Measurements from ENCODE around the gene BSPRY. TPM values are rescaled to one million over a fixed set of nuclear protein-coding genes. Genes with fewer than 3 reads are reported as not detected.
"Not testable (repeated sequence)": the region's sequence is repeated elsewhere in the genome, so short reads cannot be mapped to it uniquely, and the experiment has no call there.

BSPRY gene
- total RNA-seq, 1 donor from 2014 or later = 1.8 TPM

- TF ChIP-seq, protein P1, sequence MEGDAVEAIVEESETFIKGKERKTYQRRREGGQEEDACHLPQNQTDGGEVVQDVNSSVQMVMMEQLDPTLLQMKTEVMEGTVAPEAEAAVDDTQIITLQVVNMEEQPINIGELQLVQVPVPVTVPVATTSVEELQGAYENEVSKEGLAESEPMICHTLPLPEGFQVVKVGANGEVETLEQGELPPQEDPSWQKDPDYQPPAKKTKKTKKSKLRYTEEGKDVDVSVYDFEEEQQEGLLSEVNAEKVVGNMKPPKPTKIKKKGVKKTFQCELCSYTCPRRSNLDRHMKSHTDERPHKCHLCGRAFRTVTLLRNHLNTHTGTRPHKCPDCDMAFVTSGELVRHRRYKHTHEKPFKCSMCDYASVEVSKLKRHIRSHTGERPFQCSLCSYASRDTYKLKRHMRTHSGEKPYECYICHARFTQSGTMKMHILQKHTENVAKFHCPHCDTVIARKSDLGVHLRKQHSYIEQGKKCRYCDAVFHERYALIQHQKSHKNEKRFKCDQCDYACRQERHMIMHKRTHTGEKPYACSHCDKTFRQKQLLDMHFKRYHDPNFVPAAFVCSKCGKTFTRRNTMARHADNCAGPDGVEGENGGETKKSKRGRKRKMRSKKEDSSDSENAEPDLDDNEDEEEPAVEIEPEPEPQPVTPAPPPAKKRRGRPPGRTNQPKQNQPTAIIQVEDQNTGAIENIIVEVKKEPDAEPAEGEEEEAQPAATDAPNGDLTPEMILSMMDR (IDR thresholded peaks at IDR 0.05; ENCODE audit: insufficient read depth, low read length, severe bottlenecking) = no peak
- Histone ChIP-seq H3K4me3 (ENCODE audit: low read depth, low read length) (no peak overlapping the region), H3K36me3 (ENCODE audit: control insufficient read depth, insufficient read depth, low read length) (no peaks in the 10 kb centered on the region), H3K27me3 (ENCODE audit: control insufficient read depth, insufficient read depth, low read length) (no peaks in the 10 kb centered on the region)
- no peak for DNase-seq (ENCODE audit: low read depth)
- no peak for FAIRE-seq
These were observed 49.5 kb downstream of the BSPRY start for GRCh38 chr9:113398796-113399195.

- FAIRE-seq (no peak), DNase-seq (ENCODE audit: low read depth) (no peak)
- no peaks in the 10 kb centered on the region for H3K36me3 ChIP-seq (ENCODE audit: control insufficient read depth, insufficient read depth, low read length)
- TF ChIP-seq, protein P1 (IDR thresholded peaks at IDR 0.05; ENCODE audit: insufficient read depth, low read length, severe bottlenecking) = no peak
- H3K27me3 ChIP-seq (ENCODE audit: control insufficient read depth, insufficient read depth, low read length) = no peaks in the 10 kb centered on the region
- no peak overlapping the region for H3K4me3 ChIP-seq (ENCODE audit: low read depth, low read length)
These were observed 50.4 kb downstream of the BSPRY start for GRCh38 chr9:113399646-113400200.

DNA sequence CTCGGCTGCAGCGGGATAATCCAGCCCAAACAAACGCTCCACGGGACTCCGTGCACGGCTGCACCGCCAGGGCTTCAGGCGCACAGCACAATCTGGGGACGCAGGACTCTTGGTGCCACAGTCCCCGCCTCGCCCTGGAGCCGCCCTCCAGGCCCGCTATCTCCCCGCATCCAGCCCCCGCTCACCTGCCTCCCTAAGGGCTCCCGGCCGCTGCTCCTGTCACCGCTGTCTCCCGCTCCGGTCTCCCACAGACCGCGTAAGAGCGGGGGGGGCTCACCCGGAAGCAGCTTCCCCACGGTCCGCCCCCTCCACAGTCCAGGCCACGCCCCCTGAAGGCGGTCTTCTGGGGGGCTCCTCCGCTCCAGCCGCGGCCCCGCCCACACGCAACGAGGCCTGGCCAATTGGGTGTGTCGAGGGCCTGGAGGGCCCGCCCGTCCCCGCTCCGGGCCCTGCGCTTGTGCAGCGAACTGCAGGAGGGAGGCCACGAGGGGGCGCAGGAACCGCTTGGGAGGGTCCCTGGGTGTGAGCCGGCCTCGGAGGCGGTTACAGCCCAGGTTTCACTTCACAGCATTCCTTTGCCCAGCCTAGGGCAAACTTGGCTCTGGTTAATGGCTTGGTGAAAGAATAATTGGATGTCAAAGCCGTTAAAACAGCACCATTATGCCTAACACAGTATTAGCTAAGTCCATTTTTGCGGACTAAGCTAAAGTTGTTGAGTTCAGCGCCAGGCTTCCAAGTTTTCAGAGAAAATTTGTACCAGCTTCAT lies 51.9 kb downstream of the BSPRY start, which contains the start of gene ALAD:
Gene ALAD (minus strand): TSS at position 258 of the 766 bp plus-strand sequence. CDS start 7,725 bp downstream, outside the sequence.
- DNase-seq (ENCODE audit: low read depth) = peak; percentile 89
- TF ChIP-seq, protein P1 (IDR thresholded peaks at IDR 0.05; ENCODE audit: insufficient read depth, low read length, severe bottlenecking) = peak; percentile 96
- H3K27me3 ChIP-seq (ENCODE audit: control insufficient read depth, insufficient read depth, low read length) = no peaks in the 10 kb centered on the region
- FAIRE-seq = no peak
- peak within 1 kb of the TSS; percentile 75 for H3K4me3 ChIP-seq (ENCODE audit: low read depth, low read length)
- no peaks in the 10 kb centered on the region for H3K36me3 ChIP-seq (ENCODE audit: control insufficient read depth, insufficient read depth, low read length)

GRCh38 chr9:113403646-113404045 lies 54.3 kb downstream of the BSPRY start:
- Histone ChIP-seq H3K27me3 (ENCODE audit: control insufficient read depth, insufficient read depth, low read length) (no peaks in the 10 kb centered on the region), H3K36me3 (ENCODE audit: control insufficient read depth, insufficient read depth, low read length) (peaks cover 7% of the 10 kb centered on the region), H3K4me3 (ENCODE audit: low read depth, low read length) (no peak overlapping the region)
- FAIRE-seq = no peak
- no peak for DNase-seq (ENCODE audit: low read depth)
- TF ChIP-seq, protein P1 (IDR thresholded peaks at IDR 0.05; ENCODE audit: insufficient read depth, low read length, severe bottlenecking) = no peak

- FAIRE-seq; DNase-seq (ENCODE audit: low read depth); H3K27me3 ChIP-seq (ENCODE audit: control insufficient read depth, insufficient read depth, low read length); H3K4me3 ChIP-seq (ENCODE audit: low read depth, low read length); H3K36me3 ChIP-seq (ENCODE audit: control insufficient read depth, insufficient read depth, low read length): not testable (repeated sequence)
These were observed 57.0 kb downstream of the BSPRY start for GRCh38 chr9:113406353-113406752.

- not testable (repeated sequence) for H3K27me3 ChIP-seq (ENCODE audit: control insufficient read depth, insufficient read depth, low read length); H3K4me3 ChIP-seq (ENCODE audit: low read depth, low read length); H3K36me3 ChIP-seq (ENCODE audit: control insufficient read depth, insufficient read depth, low read length); FAIRE-seq
- peak; percentile 64 for DNase-seq (ENCODE audit: low read depth)
- TF ChIP-seq, protein P1 (IDR thresholded peaks at IDR 0.05; ENCODE audit: insufficient read depth, low read length, severe bottlenecking) = peak; percentile 86
These were observed 57.7 kb downstream of the BSPRY start for GRCh38 chr9:113406873-113407511.

All from bronchial epithelial cell (primary cell).